Hematopoietic multipotent progenitor cell treated with erythropoietin and hydrocortisone succinate and interleukin-3 and kit ligand, for 15 days (in vitro differentiated cells): ENCODE data around the gene FARSB.
"Not testable (repeated sequence)": the region's sequence is repeated elsewhere in the genome, so short reads cannot be mapped to it uniquely, and the experiment has no call there.

Source experiments
- DNase-seq: peaks from one replicate; pipeline ENCODE4 v3.0.0-alpha.2; 2015; ENCODE audit warnings: low spot score

FARSB gene

DNA sequence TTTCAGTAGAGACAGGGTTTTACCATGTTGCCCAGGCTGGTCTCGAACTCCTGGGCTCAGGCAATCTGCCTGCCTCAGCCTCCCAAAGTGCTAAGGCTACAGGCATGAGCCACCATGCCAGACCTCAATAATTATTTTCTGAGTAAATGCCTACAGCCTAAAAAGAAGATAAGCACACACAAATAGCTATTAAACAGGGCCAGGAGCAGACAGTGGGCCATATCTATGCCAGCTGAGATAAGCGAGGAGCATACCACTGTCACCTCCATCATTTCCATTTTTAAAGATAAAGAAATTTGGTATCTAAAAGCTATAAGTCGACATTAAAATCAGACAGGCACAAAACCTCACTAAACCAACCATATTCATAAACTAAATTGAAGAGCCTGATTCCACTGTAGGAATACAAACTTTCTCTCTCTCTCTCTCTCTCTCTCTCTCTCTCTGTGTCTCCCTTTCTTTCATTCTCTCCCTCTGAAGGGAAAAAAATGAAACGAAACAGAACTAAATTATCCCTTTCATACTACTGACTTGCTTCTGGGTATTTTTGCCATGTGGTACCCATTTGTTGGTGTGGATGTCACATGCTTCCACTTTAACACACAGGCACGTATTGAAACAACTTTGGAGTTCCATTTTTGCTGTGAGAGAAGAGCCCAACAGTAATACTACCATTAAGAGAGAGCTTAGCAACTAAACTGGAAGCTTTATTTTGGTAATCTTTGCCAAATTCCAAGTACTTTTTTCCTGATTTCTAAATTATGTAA, 51.0 kb downstream of the FARSB start:
- peak; percentile 42 for DNase-seq

DNA sequence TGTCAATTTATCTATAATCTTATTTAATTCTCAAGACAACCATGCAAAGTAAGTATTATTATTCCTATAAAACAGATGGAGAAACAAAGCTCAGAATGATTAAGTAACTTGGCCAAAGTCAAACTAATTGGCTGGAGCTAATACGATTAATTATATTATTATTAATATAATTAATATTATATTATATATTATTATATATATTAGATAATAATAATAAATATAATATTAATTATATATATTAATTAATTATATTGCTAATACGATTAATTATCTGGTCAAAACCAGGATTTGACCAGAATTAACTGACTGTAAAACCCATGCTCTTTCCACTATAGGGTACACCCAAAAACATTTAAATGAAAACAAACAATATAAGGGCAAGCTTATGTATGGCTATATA, 52.4 kb downstream of the FARSB start:
- no peak for DNase-seq

DNA sequence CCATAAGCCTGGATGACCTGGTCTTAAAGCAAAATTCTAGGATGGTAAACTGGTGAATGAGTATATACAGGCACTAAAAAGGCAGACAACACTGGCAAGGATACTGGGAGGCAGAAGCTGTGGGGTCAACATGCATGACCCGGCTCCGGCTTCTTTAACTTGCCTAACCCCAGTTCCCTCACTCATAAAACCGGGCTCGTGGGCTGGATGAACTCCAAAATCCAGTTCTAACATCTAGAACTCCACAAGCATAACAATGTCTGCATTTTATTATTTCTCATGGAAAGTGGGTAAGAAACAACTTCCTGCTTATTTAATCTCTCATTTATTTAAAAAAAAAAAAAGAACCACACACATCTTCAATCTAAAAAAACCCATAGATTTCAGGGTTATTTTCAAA, 57.3 kb downstream of the FARSB start:
- DNase-seq = no peak

DNA sequence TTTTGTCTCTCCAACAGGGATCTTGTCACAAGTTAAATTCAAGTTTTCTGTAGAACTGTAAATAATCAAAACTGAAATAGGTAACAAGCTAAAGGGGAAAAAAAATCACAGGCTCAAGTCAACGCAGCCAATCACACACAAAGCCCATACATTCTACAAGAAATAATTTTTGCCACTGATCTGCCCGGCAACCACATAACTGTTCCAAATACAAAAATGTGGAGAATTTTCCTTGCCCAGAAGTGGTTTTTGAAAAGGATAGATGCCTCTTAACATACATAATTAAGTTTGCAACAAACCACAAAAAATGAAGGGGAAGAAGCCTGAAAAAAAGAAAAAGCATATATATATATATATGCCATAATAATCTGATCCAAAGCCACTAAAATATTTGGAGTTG, 60.3 kb downstream of the FARSB start:
- DNase-seq = no peak

DNA sequence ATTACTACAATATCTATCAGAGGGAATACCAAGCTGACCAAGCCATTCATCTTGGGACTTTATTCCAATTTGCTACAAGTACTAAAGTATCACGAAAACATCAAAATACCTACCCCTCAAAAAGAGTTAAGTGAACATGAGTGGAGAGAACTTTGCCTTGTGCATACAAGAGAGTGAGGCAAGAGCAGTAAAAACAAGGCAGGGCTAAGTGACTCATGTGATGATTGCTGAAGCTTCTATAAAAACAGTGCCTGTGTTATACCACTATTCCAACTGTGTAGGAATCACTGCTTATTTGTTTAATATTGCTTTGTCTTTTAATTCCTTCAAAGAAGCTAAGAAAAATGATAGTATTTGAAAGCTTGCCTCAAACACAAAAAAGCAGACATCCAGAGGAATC, 61.2 kb downstream of the FARSB start:
- no peak for DNase-seq

DNA sequence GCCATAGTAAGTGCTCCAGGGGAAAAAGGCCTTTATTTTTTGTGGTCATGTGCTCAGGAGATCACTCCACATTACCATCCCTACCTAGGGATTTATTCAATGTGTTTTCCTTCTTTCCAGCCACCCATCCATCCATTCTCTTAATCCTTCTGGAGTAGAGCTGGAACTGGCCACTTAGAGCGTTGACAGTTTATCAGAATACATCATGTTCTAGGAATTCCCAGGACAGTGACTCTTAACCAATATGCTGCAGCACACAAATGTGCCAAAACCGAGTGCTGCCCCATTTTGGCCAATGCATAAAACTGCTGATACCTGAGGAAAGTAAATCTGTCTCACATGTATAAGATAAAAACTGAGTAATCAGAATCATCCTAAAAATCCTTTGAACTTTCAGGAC, 63.7 kb downstream of the FARSB start:
- no peak for DNase-seq

DNA sequence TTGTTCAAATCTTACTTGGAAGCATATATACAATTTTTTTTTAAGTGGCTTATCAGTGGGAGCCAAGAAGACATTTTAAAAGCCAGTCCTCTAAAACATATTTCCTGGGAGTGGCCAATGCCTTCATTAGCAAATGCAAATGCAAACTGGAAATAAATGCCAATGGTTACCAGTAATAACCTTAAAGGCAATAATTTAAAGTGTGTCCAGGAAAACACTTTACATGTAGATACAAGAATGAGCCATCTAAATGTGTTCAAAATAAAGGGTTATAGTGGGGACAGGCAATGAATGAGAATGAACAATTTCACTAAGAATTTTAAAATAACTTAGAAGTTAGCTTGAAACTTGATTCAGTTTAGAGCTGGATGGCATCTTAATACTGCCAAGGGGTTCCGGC, 64.2 kb downstream of the FARSB start:
- DNase-seq = no peak

DNA sequence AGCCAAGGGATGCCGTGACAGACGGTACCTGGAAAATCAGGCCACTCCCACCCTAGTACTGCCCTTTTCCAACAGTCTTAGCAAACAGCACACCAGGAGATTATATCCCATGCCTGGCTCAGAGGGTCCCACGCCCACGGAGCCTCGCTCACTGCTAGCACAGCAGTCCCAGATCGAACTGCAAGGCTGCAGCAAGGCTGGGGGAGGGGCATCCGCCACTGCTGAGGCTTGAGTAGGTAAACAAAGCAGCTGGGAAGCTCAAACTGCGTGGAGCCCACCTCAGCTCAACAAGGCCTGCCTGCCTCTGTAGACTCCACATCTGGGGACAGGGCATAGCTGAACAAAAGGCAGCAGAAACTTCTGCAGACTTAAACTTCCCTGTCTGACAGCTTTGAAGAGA, 71.3 kb downstream of the FARSB start:
- not testable (repeated sequence) for DNase-seq

DNA sequence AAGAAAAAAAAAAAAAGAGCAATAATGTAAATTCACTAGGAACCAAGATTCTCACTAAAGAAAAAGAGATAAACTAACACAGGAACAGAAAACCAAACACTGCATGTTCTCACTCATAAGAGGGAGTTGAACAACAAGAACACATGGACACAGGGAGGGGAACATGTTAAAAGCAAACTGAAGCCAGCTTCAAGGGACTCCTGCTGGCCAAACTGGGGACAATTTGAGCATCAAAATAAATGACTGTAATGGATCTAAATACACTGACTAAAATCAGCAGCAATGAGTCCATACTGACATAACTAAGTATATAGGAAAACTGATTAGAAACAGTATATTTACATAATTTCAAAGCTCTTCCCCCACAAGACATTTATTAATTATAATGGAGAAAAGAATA, 73.0 kb downstream of the FARSB start:
- no peak for DNase-seq

DNA sequence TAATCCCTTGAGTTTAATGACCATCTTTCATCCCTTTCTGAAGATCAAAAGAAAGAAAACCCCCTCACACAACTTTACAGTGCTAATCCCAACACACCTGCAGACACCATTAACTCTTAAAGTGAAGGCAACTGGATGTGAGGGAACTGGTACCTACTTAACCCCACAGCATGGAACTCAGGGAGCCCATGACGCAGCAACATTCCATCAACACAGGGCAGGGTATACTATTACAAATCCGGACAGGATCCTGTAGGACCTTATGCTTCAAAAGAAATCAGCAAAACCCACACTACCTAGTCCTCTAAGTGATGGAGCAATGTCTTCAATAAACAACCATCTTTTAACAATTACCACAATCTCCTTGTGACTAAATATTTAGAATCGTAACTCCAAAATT, 78.6 kb downstream of the FARSB start:
- DNase-seq = no peak

DNA sequence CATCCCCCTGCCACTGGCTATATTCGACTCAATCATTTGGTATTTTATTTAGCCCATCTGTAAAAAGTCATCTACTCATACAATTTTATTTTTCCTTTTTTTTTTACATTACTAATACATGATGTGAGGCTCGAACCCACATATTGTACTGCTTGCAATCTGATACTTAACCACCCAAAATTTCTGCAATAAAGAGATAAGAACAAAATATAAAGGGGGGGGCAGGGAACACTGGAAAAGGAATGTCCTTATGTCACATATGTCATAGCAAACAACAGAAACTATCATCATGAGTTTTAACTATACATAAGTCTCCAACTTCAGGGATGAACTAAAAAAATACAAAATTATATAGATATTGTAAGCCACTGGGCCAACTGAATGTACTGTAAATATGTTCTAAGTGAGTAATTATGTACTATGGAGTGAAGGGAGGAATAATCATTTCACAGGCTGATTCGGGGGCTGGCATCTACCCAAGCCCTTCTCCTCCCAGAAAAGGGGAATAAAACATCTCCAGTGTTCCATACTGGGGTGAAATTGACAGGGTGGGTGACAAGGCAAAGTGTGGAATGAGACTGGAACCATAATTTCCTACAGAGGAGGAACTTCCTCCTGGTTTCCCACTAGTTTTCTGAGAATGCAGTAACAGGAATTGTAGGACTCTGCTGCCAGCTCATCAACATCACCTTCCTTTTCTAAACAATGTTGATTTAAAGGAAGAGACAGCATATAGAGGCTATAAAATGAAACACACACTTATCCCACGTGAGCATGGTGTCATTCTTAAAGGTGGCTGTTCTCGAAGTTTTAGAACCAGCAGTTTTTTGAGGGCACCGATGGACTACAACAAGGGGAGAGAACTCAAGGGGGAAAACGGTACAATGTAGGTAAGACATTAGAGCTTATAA, 79.5 kb downstream of the FARSB start:
- DNase-seq = peak; percentile 50

DNA sequence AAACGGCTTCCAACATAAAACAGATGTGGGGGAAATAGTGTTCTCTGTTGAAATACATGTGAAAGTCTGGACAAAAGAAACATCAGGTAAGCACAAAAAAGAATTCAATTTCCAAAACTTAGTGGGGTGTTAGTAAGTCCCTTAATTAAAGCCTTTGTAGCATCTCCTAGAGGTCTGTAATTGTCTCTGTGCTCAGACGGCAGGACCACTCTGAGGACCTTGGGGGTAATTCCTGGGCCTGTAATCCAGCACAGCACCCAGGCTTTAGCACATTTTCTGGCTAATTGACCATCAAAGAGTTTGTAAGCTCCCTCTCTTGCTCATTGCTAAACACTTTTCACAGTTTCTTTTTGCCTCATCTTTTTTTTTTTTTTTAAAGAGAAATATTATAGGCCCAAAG, 80.3 kb downstream of the FARSB start:
- DNase-seq = no peak

DNA sequence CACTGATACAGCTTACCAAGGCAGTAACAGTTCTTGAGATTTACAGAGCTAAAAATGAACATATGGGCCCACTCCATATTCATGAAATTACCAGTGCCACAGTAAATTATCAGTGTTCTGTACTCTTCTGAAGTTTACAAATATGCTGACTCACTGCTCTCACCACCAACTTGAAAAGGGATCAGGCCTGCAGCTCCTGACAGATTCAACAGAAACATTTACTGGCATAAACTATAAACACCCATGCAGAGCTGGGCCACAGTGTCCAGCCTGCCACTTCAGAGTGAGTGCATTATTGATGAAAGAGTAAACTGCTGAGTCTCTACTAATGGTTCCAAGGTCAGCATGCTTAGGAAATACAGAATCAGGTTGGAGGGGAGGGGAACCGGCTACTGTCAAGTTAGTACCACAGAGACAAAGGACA, 83.1 kb downstream of the FARSB start:
- peak; percentile 70 for DNase-seq

DNA sequence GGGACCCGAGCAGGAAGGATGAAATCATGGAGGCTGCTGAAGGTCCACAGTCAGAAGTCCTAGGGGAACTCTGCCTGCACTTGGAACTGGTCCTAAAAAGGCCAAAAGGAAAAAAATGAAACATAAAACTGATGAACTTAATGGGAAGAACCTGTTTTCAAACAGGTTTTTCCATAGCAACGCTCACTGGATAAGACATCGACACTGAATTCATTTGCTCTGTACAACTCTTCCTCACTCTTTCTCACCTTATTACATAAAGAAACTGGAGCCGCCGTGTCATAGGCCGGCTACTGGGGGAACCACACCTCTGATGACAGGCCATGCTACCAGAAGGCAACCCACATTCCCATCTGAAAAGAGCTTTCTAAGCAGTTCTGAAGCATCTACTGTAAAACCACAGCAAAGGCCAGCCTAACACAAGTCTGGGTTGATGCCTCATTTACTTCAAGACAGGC, 83.6 kb downstream of the FARSB start:
- no peak for DNase-seq

DNA sequence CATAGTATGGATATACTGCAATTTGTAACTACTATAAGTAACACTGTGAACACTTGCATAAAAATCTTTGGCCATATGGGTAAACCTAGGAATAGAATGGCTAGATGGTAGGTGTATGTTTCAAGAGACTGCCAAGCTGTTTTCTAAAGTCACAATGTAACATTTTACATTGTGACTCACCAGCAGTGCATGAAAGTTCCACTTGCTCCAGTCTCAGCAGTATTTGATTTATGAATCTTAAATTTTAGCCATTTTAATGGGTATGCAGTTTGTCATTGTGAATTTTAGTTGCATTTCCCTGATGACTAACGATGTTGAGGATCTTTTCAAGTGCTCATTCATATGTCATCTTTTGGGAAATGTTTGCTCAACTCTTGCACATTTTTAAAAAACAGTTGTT, 86.1 kb downstream of the FARSB start:
- DNase-seq = no peak

DNA sequence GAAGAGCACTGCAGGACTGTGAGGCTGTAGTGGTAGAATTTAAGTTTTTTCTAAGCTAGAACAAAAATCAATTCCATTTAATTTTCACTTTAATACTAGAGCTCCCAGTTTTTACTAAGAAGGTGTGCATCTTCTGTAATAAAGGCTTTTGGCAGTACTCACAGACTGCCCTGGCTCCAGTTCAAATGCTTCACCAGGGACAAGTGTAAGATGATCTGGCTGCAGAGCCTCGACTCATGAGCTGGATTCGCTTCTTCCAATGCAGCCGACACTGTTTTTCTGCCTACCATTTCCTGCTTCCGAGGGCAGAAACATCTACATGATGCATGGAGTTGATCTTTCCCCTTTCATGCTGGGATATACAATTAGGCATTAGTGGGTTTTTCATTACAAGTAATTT, 87.0 kb downstream of the FARSB start:
- DNase-seq = no peak

DNA sequence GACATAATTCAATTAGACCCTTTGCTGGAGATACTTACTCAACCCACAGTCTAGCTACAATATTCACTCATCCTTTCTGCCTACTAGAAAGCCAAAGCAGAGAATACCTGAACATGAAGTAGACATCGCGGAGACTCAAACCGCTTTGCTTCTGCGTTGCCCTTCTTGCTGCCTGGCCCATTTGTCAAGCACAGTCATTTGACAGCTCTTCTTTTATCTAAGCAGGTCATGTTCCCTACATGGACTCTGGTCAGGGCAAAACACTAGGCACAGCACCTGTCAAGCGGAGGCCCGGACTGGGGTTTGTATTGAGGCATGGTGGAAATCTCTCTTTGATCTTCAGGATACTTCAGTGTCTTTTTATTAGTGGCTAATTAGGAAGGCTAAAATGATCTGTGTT, 89.7 kb downstream of the FARSB start:
- DNase-seq = no peak

DNA sequence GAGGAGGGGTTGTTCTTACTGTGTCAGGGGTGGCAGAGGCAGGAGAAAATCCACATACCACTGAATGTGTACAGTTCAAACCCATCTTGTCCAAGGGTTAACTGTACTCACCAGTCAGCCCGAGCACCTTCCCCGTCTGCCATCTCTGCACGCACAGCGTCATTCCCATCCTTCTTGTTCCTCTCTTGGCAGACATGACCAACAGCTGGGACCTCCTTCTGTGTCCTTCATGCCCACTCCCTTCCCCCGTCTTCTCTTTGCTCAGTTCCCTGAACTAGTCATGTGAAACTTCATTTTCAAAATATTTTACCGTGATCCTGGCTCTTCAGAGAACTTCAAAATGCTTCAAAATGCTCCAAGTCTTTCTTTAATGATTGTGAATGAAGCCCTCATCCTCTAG, 92.0 kb downstream of the FARSB start:
- no peak for DNase-seq

DNA sequence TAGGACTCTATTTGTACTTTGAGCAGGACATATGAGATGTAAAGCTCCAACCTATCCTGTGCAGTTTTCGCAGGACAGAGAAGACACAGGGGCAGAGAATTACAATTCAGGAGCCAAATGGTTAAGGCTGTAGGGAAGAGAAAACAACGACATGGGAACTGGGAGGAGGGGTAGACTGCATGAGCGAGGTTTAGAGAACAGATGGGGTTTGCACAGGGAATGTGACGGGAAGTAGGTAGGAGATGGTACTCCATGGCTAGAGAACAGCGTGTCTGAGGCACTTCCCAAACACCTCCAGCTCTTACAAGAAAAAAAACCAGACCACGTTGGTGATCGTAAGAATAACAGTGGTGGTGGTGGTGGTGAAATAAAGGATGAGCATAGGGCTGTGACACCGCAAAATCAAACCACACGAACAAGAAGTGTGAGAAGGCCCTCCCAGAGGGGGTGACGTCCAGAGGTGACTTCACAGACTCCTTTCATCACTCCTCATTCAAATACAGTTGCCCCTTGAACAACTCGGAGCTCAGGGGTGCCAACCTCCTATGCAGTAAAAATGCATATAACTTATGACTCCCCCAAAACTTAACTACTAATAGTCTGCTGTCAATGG, 92.7 kb downstream of the FARSB start:
- no peak for DNase-seq

DNA sequence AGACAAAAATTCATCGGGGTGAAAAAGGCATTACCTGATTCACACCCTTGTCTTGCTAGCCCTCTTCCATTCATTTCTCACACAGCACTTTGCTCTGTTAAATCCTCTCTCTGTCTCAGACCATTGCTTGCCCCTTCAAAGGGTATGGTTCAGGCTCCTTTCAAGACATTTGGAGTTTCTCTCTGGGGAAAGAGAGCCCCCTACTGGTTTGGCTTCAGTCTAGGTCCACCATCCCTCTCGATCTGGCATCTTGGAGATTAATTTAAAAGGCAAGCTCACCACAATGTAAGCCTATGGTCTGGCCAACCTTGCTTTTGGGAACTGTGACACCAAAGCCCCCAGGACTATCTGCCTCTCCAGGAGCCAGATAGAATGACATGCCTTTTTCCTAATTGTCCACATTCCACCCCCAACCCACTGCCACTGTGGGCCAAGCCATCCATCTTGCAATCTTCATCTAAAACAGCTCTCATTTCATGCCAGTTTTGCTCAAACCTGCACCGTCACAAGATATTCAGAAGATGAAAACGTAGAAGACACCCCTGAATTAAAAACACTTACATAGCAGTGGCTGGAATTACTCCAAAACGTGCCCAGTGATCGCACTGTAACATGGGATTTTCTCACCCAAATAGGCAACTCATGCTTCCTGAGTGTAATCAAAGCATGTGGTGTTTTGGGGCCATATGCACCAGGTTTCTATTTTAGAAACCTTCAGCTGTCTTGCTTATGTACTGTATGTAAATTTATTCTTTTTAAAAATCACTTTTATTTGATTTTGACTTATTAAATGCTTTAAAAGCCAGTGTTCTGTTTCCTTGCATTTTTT, 93.9 kb downstream of the FARSB start:
- DNase-seq = peak; percentile 51

DNA sequence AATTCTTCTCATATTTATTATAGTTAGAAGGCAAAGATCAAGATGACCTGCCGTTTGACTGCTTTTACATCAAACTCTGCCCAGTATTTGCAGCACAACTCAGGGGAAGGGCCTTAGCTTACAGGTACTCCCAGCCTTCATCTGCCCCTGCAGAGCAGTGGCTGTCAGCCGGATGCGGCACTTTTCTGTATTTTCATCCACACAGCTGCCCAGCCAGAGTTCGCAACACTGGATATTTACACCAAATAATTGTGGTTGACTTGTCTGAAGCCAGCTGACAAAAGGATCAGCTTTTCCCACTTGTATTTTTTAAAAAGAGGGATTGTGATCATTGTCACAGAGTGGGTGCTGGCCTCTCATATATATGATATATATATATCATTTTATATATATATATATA, 94.7 kb downstream of the FARSB start:
- no peak for DNase-seq

DNA sequence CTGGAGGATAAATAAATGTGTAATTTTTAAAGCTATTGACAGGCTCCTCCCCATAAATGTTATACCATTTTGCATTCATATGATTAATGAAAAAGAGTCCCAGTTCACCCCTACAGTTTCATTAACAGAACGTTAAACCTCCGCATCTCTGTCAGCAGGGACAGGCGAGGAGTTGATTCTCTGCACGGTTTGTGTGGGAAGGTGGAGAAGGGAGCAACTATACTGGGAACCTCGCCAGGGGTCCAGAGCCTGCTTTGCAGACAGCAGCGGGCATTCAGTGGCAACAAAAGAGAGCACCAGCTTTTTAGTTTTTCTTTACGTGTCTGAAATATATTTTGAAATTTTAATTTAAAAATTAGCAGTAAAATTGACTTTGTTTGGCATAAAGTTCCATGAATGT, 101.4 kb downstream of the FARSB start:
- DNase-seq = no peak
